LNCaP clone FGC (cell line): ENCODE results near the gene SLC38A2.

Source experiments
- DNase-seq: peaks from one replicate; pipeline ENCODE4 v3.0.0-alpha.2; 2011; ENCODE audit warnings: low read depth
- H3K4me3 ChIP-seq: 2 replicates; pipeline ENCODE4 v1.5.1; 2011; ENCODE audit warnings: mild to moderate bottlenecking, low read depth, low read length, control low read depth
- CTCF ChIP-seq: IDR thresholded peaks from 2 replicates; pipeline ENCODE4 v1.5.1; 2012; ENCODE audit warnings: mild to moderate bottlenecking; ENCODE audit not compliant: control insufficient read depth, insufficient read depth; ENCODE audit errors: extremely low read depth

Gene SLC38A2

GRCh38 chr12:46396826-46397225 is 24.3 kb upstream of the SLC38A2 start:
- H3K4me3 ChIP-seq: no peak overlapping the region
- no peak for DNase-seq
- TF ChIP-seq CTCF: no peak

GRCh38 chr12:46395388-46395787 is 22.8 kb upstream of the SLC38A2 start:
- no peak for TF ChIP-seq CTCF

GRCh38 chr12:46391630-46392029 is 19.1 kb upstream of the SLC38A2 start:
- TF ChIP-seq CTCF: no peak
- no peak overlapping the region for H3K4me3 ChIP-seq
- no peak for DNase-seq

More at GRCh38 chr12:46395388-46395787, 22.8 kb upstream of the SLC38A2 start:
- no peak for DNase-seq
- H3K4me3 ChIP-seq: no peak overlapping the region

GRCh38 chr12:46390881-46391280 is 18.3 kb upstream of the SLC38A2 start:
- no peak for DNase-seq
- TF ChIP-seq CTCF: no peak
- H3K4me3 ChIP-seq: no peak overlapping the region

- no peak for TF ChIP-seq CTCF
- no peak for DNase-seq
- no peak overlapping the region for H3K4me3 ChIP-seq
These were observed 17.7 kb upstream of the SLC38A2 start for GRCh38 chr12:46390304-46390703.

- no peak for DNase-seq
- no peak for TF ChIP-seq CTCF
- no peak overlapping the region for H3K4me3 ChIP-seq
These were observed 16.6 kb upstream of the SLC38A2 start for GRCh38 chr12:46389031-46389616.

GRCh38 chr12:46388427-46389021 is 16.0 kb upstream of the SLC38A2 start:
- no peak for DNase-seq
- H3K4me3 ChIP-seq: no peak overlapping the region
- no peak for TF ChIP-seq CTCF
